AG20443 (cell line): ENCODE results near the gene RALY.
A peak's percentile ranks its signal among the peaks of the same experiment; 100 is the strongest.

Experiments used
- DNase-seq: peaks from one replicate; pipeline ENCODE4 v3.0.0; 2012; ENCODE audit warnings: low spot score, mixed read lengths

The RALY gene

DNA sequence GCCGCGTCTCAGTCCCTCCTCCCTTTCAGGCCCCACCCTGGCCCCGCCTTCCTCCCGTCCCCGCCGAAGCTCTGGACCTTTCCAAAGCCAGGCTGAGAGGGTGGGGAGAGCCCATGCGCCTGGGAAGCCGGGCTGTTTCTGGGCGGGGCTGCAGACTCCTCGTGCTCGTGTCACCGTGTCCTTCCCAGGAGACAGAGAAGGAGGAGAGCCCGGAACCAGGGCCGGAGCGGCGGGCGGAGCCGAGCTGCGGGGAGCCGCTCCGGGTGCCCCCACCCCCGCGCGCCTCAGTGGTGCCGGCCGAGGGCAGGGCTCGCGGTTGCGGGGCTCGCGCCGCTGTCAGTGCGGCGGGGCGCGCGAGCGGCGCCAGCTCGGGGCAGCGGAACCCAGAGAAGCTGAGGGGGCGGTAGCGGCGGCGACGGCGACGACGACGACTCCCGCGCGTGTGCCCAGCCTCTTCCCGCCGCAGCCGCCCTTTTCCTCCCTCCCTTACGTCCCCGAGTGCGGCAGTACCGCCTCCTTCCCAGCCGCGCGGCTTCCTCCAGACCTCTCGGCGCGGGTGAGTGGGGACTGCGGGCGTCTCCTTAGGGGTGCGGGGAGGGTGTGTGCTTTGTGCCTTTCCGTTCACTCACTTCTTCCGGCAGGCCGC lies at the start of gene RALY:
TSS of gene RALY (plus strand) at position 336 of the 646 bp plus-strand sequence. CDS start 78,164 bp downstream, outside the sequence.
- DNase-seq = peak; percentile 97

DNA sequence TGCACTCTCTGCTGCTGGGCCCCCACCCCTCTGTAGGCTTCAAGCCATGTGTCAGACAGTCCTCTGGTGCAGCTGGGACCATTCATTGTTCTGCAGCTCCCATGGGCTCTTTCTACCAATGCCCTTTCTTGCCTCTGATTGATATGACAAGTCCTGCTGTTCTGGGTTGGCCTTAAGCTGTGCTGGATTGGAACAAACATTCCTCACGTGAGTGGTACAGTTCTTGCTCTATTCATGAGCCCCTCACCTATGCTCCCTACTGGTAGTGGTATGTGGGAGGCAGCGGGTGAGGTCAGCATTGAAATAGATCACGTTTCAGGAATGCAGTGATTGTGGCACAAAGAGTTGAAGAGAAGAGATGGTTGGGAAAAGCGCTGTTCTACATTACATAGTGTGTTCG lies 48.8 kb upstream of the RALY start:
- DNase-seq = no peak

DNA sequence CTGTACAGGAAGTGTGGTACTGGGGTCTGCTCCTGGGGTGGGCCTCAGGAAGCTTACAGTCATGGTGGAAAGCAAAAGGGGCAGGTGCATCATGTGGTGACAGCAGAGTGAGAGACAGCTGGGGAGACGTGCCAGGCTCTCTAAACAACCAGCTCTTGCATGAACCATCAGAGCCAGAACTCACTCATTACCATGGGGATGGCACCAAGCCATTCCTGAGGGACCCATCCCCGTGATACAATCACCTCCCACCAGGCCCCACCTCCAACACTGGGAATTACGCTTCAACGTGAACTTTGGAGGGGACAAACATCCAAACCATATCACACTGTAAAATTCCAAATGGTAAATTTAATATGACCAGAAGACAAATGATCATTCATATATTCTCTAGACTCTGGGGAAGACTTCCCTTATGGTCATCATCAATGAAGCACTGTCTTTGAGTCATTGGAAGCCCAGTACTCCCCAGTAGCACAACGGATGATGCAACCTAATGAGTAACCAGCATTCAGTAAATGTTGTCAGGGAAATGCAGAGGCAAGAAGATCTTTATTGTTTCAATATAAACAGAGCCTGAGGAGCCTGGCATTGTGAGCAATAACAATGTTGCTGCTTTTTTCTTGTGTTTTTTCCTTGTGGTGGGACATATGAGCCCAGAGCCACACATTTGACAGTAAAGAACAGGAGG lies 48.2 kb upstream of the RALY start:
- peak; percentile 78 for DNase-seq

DNA sequence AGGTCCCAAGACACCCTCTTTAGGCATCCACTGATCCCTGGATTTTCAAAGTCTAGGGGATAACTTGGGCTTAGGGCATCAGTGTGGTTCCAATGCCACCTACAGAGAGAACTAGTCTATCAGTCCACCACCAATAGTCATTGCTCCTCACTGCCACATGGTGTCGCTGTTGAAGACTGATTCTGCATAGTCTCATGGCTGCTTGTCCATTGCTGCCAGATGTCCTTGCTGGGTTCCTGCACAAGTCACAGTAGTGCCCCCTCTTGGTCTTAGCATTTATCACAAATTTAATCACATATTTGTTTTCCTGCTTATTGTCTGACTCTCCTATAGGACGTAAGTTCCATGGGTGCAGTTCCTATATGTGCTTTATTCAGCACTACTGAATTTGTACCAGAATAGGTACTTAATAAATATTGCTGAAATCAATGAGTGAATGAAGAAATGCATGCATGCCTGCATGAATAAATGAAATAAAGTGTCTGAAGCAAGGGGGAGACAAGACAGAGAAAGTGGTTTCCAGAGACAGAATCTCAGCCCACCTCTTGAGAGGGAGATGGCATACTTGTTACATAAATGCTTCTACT lies 45.9 kb upstream of the RALY start:
- DNase-seq = no peak

DNA sequence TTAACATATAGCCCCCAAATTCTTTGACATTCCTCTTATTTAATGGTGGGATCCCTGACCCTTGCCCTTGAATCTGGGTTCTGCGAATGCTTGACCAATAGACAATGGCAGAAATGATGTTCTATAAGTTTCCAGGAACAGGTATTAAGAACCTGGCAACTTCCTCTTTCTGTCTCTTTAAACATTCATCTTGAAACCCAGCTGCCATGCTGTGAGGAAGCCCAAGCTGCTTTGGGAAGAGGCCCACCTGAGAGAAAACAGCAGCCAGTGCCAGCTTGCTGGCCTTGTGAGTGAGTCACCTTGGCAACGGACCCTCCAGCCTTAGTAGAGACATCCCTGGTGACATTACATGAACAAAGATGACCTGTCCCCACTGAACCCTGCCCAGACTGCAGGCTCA lies 45.2 kb upstream of the RALY start:
- DNase-seq = no peak

DNA sequence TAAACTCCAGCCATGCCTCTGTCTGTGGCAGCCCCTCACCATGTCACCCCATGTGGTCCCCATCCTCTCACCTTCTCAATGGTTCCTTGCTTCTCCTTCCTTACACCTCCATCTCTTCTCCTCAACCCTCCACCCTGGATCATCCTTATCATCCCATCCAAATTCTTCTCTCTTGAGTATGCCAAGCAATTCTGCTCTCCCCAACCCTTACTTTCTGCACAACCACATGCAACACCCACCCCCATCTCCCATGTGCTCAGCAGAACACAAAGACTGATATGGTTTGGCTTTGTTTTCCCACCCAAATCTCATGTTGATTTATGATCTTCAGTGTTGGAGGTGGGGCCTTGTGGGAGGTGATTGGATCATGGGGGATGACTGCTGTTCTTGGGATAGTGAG lies 42.5 kb upstream of the RALY start:
- DNase-seq = no peak

DNA sequence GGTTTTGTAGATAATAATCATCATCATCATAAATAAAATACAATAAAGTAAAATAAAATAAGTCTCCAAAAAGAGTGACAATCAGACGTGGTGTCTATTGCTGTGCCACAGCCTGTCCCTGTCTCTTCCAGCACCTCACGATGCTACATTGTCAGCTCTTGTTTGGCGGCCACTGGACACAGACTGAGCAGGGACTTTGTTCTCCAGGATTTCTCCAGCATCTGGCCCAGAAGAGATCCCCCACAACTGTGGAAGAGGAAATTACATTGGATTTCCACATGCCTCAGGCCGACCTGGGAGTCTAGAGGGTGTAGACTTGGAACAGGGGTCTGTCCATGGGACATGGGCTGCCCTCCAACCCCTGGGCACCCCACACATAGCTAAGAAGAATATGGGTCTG lies 39.2 kb upstream of the RALY start:
- no peak for DNase-seq

DNA sequence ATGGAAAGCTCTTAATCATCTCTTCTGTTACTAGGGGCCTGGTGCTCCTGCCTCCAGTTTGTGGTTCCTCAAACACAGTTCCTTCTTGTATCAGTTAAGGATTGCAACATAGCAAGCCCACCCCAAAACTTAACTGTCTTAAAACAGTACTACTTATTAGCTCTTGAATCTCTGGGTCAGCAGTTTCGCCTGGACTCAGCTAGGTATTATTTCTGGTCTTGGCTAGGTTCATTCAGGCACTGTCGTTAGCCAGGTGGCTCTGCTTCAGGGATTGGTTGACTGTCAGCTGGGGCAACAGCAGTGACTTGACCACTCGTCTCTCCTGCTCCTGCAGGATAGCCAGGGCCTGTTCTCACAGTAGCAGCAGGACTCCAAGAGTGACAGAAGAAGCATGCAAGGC lies 30.0 kb upstream of the RALY start:
- DNase-seq = no peak

DNA sequence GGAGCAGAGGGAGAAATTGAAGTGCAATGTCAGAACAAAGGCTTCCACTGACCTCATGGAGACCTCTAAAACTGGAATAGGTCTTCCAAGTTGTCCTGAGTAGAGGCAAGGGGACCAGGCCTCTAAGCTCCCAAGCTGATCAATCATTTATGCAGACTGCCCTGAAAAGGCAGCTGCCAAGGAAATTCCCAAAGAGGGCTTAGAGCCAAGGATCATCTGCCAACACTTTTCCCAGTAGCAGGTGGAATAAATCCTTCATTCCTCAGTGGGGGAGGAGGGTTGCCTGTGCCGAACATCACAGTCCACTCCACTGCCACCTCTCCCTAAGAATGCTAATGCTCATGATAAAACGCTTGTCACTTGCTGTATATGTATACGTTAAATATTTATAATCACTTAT lies 29.3 kb upstream of the RALY start:
- no peak for DNase-seq

DNA sequence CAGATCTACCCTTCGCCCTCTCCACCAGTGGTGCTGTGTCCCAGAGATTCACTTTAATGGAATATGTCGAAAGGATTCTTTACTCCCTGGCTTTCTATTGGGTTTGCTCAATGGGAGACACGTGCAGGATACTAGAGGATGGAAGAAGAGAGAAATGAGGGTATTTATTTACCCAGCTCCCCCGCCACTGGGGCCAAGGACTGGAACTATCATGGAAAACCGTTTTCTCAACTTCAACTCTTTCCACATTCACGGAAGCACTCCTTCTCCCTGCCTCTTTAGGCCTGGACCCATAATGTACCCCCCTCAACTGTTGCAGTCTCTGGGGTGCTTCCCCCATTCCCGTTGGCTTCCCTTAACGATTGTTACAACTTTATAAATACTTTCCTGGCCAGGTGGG lies 26.6 kb upstream of the RALY start:
- DNase-seq = no peak

DNA sequence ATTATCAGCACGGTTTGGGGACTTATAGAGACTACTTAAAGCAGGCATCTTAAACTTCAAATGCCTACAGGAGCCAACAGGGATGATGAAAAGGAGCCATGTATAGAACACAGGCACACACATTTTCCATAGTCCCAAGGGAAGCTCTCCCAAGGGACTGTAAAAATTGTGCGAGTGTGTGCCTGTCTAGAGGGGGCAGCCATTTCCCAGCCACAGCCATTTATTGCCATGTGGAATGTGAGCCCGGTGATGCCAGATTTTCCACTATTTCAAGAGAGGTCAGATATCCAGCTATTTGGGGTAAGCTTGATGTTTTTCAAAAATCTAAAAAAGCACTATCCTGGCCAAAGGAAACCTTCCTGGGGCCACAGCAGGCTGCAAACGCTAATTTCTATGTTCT lies 24.1 kb upstream of the RALY start:
- DNase-seq = no peak

DNA sequence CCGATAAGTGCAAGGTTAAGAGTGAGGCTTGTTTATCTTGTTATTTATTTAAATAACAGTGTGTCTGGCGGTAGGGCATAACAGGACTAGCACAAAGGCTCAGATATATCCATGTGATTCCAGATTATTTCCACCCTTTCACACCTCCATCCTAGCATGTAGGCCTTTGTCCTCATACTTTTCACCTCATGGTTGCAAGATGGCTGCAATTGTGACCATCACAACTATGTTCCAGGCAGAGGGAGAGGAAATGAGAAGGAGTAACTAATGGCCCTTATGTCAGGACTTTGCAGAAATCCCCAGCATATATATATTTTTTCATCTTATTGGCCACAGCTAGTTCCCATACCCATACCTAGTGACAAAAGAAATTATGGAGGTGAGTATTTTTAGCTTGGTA lies 23.5 kb upstream of the RALY start:
- DNase-seq = no peak

DNA sequence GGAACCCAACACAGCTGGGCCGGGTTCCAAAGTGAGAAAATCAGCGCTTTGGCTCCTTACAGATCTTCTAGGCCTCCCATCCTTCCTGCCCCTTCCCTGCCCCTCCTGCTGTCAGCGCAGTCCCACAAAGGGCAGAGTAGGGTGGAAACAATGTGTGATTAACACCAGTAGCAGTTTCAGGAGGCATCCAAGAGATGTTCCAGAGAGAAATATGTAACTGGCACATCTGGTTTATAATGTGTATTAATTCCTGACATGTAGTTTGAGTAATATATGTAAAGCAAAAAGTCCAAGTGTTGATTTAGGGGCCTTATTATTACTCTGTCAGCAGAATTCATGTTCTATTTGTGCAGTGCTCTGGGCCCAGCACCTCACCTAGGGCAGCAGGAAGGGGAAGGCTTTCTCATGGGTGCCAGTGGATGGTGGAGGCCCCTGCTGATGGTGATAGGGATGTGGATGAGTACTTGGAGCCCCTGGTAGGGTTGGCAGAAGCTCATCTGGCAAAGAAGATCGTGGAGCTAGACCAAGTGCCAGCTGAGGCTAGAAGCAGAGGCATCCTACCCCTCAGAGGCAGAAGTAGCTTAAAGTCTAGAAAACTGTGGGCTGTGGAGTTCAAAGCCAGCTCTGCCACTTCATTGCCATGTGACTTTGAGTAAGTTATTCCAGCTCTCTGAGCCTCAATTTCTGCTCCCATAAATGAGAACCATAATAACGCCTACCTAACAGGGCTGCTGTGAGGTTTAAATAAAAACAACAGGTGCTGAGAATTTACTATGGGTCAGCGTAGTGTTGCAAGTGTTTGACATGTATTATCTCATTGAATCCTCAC lies 22.4 kb upstream of the RALY start:
- no peak for DNase-seq

DNA sequence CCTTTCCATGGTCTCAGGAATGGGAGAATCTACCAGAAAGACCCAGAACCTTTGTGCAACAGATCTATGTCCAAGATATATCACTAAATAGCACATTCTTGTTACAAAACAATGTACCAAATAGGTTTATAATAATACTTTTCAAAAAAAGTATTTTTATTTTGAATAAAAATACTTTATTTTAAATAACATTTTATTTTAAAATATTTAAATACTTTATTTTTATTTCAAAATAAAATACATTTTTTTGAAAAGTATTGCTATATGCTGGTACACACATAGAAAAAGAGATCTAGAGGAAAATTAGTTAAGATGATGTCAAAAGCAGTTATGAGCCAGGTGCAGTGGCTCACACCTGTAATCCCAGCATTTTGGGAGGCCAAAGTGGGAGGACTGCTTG lies 16.8 kb upstream of the RALY start:
- no peak for DNase-seq

DNA sequence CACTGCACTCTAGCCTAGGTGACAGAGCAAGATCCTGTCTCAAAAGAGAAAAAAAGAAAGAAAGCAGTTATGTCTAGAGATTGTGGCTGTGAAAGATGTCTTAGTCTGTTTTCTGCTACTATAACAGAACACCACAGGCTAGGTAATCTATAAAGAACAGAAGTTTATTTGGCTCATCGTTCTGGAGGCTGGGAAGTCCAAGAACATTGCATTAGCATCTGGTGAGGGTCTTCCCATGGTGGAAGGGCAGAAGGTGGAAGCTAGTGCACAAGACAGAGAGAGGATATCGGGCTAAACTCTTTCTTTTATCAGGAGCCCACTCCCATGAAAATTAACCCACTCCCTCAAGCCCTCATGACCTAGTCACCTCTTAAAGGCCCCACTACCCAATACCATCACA lies 16.2 kb upstream of the RALY start:
- DNase-seq = no peak

DNA sequence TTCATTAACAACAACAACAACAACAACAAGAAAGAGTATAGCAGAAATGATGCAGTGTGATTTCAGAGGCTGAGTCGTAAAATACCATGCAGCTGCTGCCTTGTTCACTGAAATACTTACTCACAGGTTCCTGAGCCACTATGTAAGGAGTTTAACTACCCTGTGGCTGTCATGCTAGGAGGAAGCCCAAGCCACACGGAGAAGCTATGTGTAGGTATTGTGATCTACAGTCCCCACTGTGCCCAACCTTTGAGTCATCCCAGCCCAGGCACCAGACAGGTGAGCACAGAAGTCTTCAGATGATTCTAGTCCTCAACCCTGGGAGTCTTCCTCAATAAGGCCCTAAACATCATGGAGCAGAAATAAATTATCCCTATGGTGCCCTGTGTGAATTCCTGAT lies 14.6 kb upstream of the RALY start:
- no peak for DNase-seq

DNA sequence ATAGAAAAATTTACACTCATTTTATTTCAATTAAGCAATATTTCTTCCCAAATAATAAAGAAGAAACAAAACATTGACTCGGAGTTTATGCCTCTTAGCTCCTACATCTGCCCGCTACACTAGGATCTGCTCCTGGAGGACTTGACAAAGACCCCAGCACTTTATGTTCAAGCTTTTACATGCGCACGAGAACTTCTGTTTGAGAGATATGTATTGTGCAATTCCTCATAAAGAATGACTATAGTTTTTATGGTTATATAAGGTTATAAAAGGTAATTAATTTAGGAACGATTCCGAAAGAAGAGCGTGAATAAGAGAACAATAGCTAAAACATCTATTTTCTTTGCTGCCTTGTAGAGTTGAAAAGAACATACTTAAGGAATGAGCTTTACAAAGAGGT lies 12.4 kb upstream of the RALY start:
- DNase-seq = no peak

DNA sequence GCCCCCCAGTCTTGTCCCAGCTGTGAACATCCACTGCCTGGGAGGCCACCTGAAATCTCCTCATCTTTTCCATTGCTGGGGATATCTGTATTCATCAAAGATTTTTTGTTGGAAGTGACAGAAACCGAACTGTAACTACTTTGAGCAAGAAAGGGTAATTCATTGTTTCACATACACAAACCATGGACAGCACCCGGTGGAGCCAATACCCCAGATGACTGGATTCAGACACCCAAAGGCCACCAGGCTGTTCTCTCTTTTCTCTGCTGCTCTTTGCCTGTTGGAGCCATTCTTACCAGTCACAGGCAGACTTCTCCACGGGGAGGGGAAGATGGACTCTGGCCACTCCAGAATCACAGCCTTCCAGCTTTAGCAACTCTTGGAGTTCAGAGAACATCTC lies 11.7 kb upstream of the RALY start:
- no peak for DNase-seq

DNA sequence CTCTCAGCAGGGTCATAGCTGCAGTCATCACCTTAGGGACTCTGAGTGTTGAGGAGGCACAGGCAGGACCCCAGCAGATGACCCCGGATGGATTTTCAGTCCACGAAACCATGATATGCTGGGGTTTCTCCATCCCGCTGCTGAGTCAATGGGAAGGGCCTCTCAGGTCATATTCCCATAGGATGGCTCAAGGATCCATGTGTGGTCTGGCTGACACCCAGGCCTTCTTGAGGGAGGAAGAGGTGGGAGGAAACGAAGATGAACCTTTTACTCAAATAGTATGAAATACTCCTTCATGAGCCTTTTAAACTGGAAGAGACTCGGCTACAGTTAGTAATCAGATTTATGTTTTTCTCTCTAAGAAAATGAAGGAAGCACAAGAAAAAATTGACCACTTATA lies 10.3 kb upstream of the RALY start:
- DNase-seq = no peak

DNA sequence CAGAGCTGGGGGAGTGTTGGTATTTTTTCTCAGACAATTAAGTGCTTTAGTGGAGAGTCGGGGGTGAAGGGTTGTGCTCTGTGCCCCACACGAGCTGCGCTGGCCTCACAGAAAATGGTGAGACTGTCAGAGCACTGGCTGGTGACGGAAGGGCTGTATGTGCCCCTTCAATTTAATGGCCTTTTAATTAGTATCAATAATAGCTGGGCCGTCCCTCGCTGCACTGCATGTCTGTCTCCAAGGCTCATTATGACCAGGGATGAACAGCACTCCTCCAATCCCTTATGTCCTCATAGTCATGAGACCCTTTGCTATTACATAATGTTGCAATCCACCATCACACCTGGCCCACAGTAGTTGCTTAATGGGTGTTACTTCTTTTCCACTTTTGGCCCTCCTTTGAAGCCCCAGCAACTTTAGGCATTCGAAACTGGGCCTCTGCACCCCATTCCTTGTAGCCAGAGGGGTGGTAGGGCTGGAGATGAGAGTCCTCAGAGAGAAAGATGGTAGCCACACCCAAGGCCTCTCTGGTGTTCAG lies 9.5 kb upstream of the RALY start:
- DNase-seq = no peak

DNA sequence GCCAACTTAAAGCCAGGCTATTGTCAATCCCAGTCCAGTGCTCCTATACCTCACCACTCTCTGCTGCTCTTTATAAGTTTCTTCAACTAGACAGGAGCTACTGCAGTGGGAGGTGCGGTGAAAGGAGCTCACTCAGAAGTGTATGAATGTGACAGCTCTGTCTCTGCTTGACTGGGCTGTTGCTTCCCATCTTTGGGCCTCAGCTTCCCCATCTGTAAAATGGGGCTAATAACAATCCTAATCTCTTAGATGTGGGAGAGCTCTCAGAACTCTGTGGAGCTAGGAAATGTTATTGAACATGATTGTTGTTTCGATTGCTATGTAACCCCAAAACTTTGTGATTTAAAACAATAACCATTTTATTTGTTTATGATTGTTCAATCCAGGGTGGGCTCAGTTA lies 8.4 kb upstream of the RALY start:
- DNase-seq = no peak

DNA sequence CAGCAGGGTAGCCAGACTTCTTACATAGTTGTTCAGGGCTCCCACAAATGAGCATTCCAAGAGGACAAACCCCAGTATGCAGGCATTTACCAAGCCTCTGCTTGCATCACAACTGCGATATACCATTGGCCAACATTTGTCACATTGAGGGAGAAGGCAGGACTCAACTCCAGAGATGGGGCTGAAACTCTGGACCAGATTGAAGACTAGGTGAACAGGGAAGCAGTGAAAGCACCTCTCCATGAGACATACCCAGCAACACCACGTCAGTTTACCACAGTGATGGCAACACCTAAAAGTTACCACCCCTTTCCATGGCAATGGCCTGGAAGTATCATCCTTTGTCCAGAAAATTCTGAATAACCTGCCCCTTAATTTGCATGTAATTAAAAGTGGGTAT lies 7.9 kb upstream of the RALY start:
- DNase-seq = no peak
